GM12878 (cell line): Measurements from ENCODE around the gene SNPH. TPM values are rescaled to one million over a fixed set of nuclear protein-coding genes. Genes with fewer than 3 reads are reported as not detected.

Source experiments
- ATAC-seq: fragments of 200-7000 bp; cut with Tn5 transposase; 3 replicates; pipeline ENCODE4 v1.9.1; 2020; ENCODE audit warnings: mild to moderate bottlenecking, moderate library complexity
- BruUV-seq: library from RNA; stranded (reverse); fragments of 400-500 nt; replicated peaks from 2 replicates; lab custom pipeline; 2021; lab: Mats Ljungman, UMichigan
- CTCF ChIA-PET: fragments of 300-600 bp; sonication (Branson Sonifier 250); formaldehyde crosslinking; extraction: SDS; loops from one replicate; lab custom pipeline; 2021; ENCODE audit warnings: inconsistent platforms; lab: Yijun Ruan, JAX
- POLR2A ChIA-PET: fragments of 350-600 bp; formaldehyde crosslinking; extraction: SDS; loops from one replicate; lab custom pipeline; 2021; ENCODE audit warnings: inconsistent platforms; lab: Charles Lee
- RAD21 ChIA-PET: fragments of 300-600 bp; sonication (Branson Sonifier 250); formaldehyde crosslinking; loops from one replicate; lab custom pipeline; 2023; ENCODE audit warnings: antibody characterized with exemption; ENCODE audit not compliant: unreplicated experiment; lab: Charles Lee
- SMC1A ChIA-PET: fragments of 300-600 bp; sonication (Branson Sonifier 250); formaldehyde crosslinking; loops from one replicate; lab custom pipeline; 2023; ENCODE audit not compliant: unreplicated experiment, uncharacterized antibody; lab: Charles Lee
- DNase-seq: peaks from one replicate; pipeline ENCODE4 v3.0.0-alpha.2; 2011; ENCODE audit warnings: low read depth, low spot score
- FAIRE-seq: peaks from 3 replicates; lab custom pipeline; 2011; peaks lifted over from hg19 to GRCh38; lab: Jason Lieb, UNC
- H2AFZ ChIP-seq: 2 replicates; pipeline ENCODE4 v1.6.0; 2011; ENCODE audit warnings: low read depth, low read length, control low read depth; ENCODE audit not compliant: control insufficient read depth
- H3K27ac ChIP-seq: 2 replicates; pipeline ENCODE4 v1.5.1; 2011; ENCODE audit warnings: control low read depth; ENCODE audit not compliant: control insufficient read depth, insufficient read depth
- H3K27me3 ChIP-seq, 2 experiments: replicated peaks in 1 of 2; 2 replicates each; pipeline versions ENCODE4 v1.6.0 to v1.6.1; 2011; ENCODE audit warnings: low read length in 1 of 2; ENCODE audit not compliant: control insufficient read depth in 2 of 2, insufficient read depth in 2 of 2
- H3K36me3 ChIP-seq, 2 experiments: 2 replicates each; pipeline ENCODE4 v1.5.1; 2011; ENCODE audit warnings: low read length in 1 of 2; ENCODE audit not compliant: control insufficient read depth in 2 of 2, insufficient read depth in 2 of 2
- H3K4me1 ChIP-seq: 2 replicates; pipeline ENCODE4 v1.6.1; 2011; ENCODE audit warnings: mild to moderate bottlenecking, low read length, moderate library complexity, mixed read lengths; ENCODE audit not compliant: control insufficient read depth, insufficient read depth
- H3K4me2 ChIP-seq: 2 replicates; pipeline ENCODE4 v1.6.0; 2011; ENCODE audit warnings: control low read depth; ENCODE audit not compliant: control insufficient read depth, insufficient read depth
- H3K4me3 ChIP-seq: fragments of 200-600 bp; sonication (generic); 2 replicates; pipeline ENCODE4 v1.5.1; 2016
- H3K79me2 ChIP-seq: 2 replicates; pipeline ENCODE4 v1.6.0; 2011; ENCODE audit warnings: low read length; ENCODE audit not compliant: control insufficient read depth, insufficient read depth
- H3K9ac ChIP-seq: 2 replicates; pipeline ENCODE4 v1.8.0; 2011; ENCODE audit warnings: low read length, control low read depth, mixed read lengths; ENCODE audit not compliant: control insufficient read depth, insufficient read depth
- H3K9me3 ChIP-seq: replicated peaks from 3 replicates; pipeline ENCODE4 v1.5.1; 2011; ENCODE audit warnings: mild to moderate bottlenecking, low read length; ENCODE audit not compliant: control insufficient read depth, insufficient read depth
- H4K20me1 ChIP-seq: 2 replicates; pipeline ENCODE4 v1.6.0; 2011; ENCODE audit not compliant: control insufficient read depth, insufficient read depth
- BRCA1 ChIP-seq: IDR thresholded peaks from 2 replicates; pipeline ENCODE4 v1.6.1; 2011; ENCODE audit warnings: low read depth, low read length, improper control_type of control experiment
- CHD2 ChIP-seq: IDR thresholded peaks from 2 replicates; pipeline ENCODE4 v1.6.1; 2011; ENCODE audit warnings: low read depth, low read length, improper control_type of control experiment, borderline replicate concordance
- CREM ChIP-seq: IDR thresholded peaks from 2 replicates; pipeline ENCODE4 v1.6.1; 2014; ENCODE audit warnings: antibody characterized with exemption, low read depth
- ETV6 ChIP-seq, 2 experiments: fragments of 450-650 bp in 1 of 2; IDR thresholded peaks in 1 of 2; conservative IDR thresholded peaks in 1 of 2; 2 replicates each; pipeline ENCODE4 v1.6.1; 2014; ENCODE audit warnings: antibody characterized with exemption in 1 of 2, borderline replicate concordance in 1 of 2, low read depth in 1 of 2, mild to moderate bottlenecking in 1 of 2, moderate library complexity in 1 of 2
- IRF3 ChIP-seq: fragments of 450-650 bp; IDR thresholded peaks from 2 replicates; pipeline ENCODE4 v1.6.1; 2014; ENCODE audit warnings: mild to moderate bottlenecking
- MTA3 ChIP-seq: IDR thresholded peaks from 2 replicates; pipeline ENCODE4 v1.6.1; 2012; ENCODE audit warnings: low read length, inconsistent platforms, borderline replicate concordance
- NR2C2 ChIP-seq: IDR thresholded peaks from 2 replicates; pipeline ENCODE4 v1.6.1; 2011; ENCODE audit warnings: borderline replicate concordance, low read depth; ENCODE audit not compliant: control insufficient read depth, insufficient read length
- PAX8 ChIP-seq: fragments of 450-650 bp; IDR thresholded peaks from 2 replicates; pipeline ENCODE4 v1.6.1; 2017; ENCODE audit warnings: mild to moderate bottlenecking, moderate library complexity
- PML ChIP-seq: IDR thresholded peaks from 2 replicates; pipeline ENCODE4 v1.6.1; 2012; ENCODE audit warnings: low read length, inconsistent platforms
- RAD21 ChIP-seq: IDR thresholded peaks from 2 replicates; pipeline ENCODE4 v1.6.1; 2011; ENCODE audit warnings: mild to moderate bottlenecking, low read depth, low read length, moderate library complexity; ENCODE audit not compliant: insufficient read depth
- RBBP5 ChIP-seq: fragments of 200-600 bp; sonication (generic); conservative IDR thresholded peaks from 2 replicates; pipeline ENCODE4 v1.6.1; 2016
- SMAD5 ChIP-seq: IDR thresholded peaks from 2 replicates; pipeline ENCODE4 v1.6.1; 2016; ENCODE audit warnings: antibody characterized with exemption, low read depth
- ZBTB40 ChIP-seq: fragments of 450-650 bp; IDR thresholded peaks from 2 replicates; pipeline ENCODE4 v1.6.1; 2016; ENCODE audit warnings: mild to moderate bottlenecking, moderate library complexity, borderline replicate concordance
- ZNF274 ChIP-seq: IDR thresholded peaks from one replicate; pipeline ENCODE4 v1.8.0; 2011; ENCODE audit not compliant: insufficient read length, insufficient read depth
- WGBS: methylation state at CpG from one replicate; pipeline ENCODE4 v1.1.6; 2016; ENCODE audit warnings: low lambda C conversion rate; ENCODE audit not compliant: insufficient replicate concordance, insufficient coverage; ENCODE audit errors: missing lambda C conversion rate; 5-methylcytosine and 5-hydroxymethylcytosine counted together
- in situ Hi-C: fragments of 300-500 bp; cut with MboI; formaldehyde crosslinking; loops from 9 replicates; pipeline ENCODE4 v1.14.3; 2018; ENCODE audit warnings: mixed read lengths
- intact Hi-C: fragments of 100-400 bp; cut with micrococcal nuclease; formaldehyde crosslinking; loops from one replicate; pipeline ENCODE4 v1.14.2; 2022; ENCODE audit not compliant: unreplicated experiment
- polyA plus RNA-seq, 11 experiments: library from polyadenylated mRNA; depleted of rRNA in 4 of 11; unstranded in 6 of 11; stranded (reverse) in 5 of 11; fragments of >200 nt; fragmentation: Nextera tagmentation in 4 of 11; fragmentation: Illumina TruSeq in 1 of 11; extraction: Ambion mirVana in 4 of 11; extraction: Trizol in 1 of 11; gene quantifications; 1 replicate in 1 of 11; 2 replicates in 10 of 11; pipeline versions ENCODE4 v1.2.1 to v1.2.3, GENCODE V29; 2011 to 2016; ENCODE audit warnings: inconsistent platforms in 2 of 11, missing spikeins in 2 of 11, low read depth in 1 of 11
- total RNA-seq, 4 experiments: library from RNA; depleted of rRNA in 3 of 4; stranded (reverse); fragments of >200 nt in 3 of 4; fragmentation: Illumina TruSeq in 1 of 4; extraction: Trizol in 1 of 4; gene quantifications; 2 replicates each; pipeline versions ENCODE4 v1.2.1 to v1.2.3, GENCODE V29; 2013 to 2021

Gene SNPH
- total and polyA plus RNA-seq, 10 of the 15 experiments (the other 5 are each of a cell fraction or from before 2014, with no cell fraction given) = 0.02 to 0.45 (median 0.34) TPM; not detected in 2

- RAD21 ChIA-PET = interaction anchor here (0.7 to 1.7 kb wide), 3 partner anchors 52 to 112 kb away, joined by 3 to 11 read pairs (median 5); no protein-coding TSS in a partner anchor
- CTCF ChIA-PET = interaction anchor here (0.9 to 7.6 kb wide), 9 partner anchors 10 to 178 kb away, joined by 3 to 55 read pairs (median 4); partner anchors contain the start of gene FKBP1A
- TF ChIP-seq BRCA1 = no peak
- TF ChIP-seq ZBTB40 = peak; percentile 86
- TF ChIP-seq PML = peak; percentile 89; the same call in 1 of the 2 replicates
- TF ChIP-seq MTA3 = no peak
- TF ChIP-seq RBBP5 = 0 out of 2 replicates have a peak, but pooled peaks have one; percentile 30
- no peak for TF ChIP-seq IRF3
- TF ChIP-seq PAX8 = no peak
- no peak for TF ChIP-seq ZNF274
- peak; percentile 82; the same call in 1 of the 2 replicates for TF ChIP-seq SMAD5
- no peak for TF ChIP-seq NR2C2
- TF ChIP-seq RAD21 = no peak
- peak in 1 of 2 experiments; percentile 68; a peak in 1 of 4 replicates for TF ChIP-seq ETV6 (conservative IDR thresholded peaks at IDR 0.05 in 1 of 2, IDR thresholded peaks at IDR 0.05 in 1 of 2; ENCODE audit: borderline replicate concordance in 1 of 2, low read depth in 1 of 2)
- no peak; the same call in 1 of the 2 replicates for TF ChIP-seq CHD2
- TF ChIP-seq CREM = peak; percentile 92
These were observed 59.3 kb downstream of the SNPH start for GRCh38 chr20:1325173-1326030.

More at GRCh38 chr20:1325173-1326030, 59.3 kb downstream of the SNPH start:
- POLR2A ChIA-PET = interaction anchor here (0.5 to 7.0 kb wide), 5 partner anchors 19 to 66 kb away, joined by 3 to 76 read pairs (median 4); partner anchors contain the start of gene FKBP1A
- Histone ChIP-seq H3K9me3 (no peaks in the 10 kb centered on the region; the same call in 2 of the 3 replicates), H4K20me1 (no peaks in the 10 kb centered on the region), H3K9ac (peak overlapping the region; percentile 97), H3K36me3 (no peaks in the 10 kb centered on the region), H3K4me1 (peaks cover 34% of the 10 kb centered on the region), H3K79me2 (peaks cover 49% of the 10 kb centered on the region), H3K27me3 (no peaks in the 10 kb centered on the region), H3K4me3 (peak overlapping the region; percentile 90), H3K4me2 (peak overlapping the region; percentile 77), H3K27ac (peak overlapping the region; percentile 94), H2AFZ (peak overlapping the region; percentile 59)
- peak; percentile 89 for ATAC-seq
- BruUV-seq = TSS peak; percentile 90
- intact Hi-C loops = loop anchor here (2.0 kb wide), 2 partner anchors 51 to 63 kb away; no protein-coding TSS in a partner anchor
- in situ Hi-C loops = no loop called here
- FAIRE-seq = peak; percentile 94
- WGBS = under 1% methylated on average over 56 of the region's 56 CpGs
- SMC1A ChIA-PET = interaction anchor here (0.8 to 2.9 kb wide), 7 partner anchors 12 to 111 kb away, joined by 3 to 11 read pairs (median 4); partner anchors contain the start of gene FKBP1A
- DNase-seq = peak; percentile 88
